ENCODE data around the gene CHAT. TPM values are rescaled to one million over a fixed set of nuclear protein-coding genes. Genes with fewer than 3 reads are reported as not detected.
A peak's percentile ranks its signal among the peaks of the same experiment; 100 is the strongest.

The CHAT gene
- total RNA-seq, 1 donor from 2014 or later, result not detected

GRCh38 chr10:49579621-49580020, 34.2 kb upstream of the CHAT start:
- intact Hi-C loops (cut with micrococcal nuclease), result no loop called here
- no peak for TF ChIP-seq CTCF (IDR thresholded peaks at IDR 0.05; ENCODE audit: borderline replicate concordance)
- DNase-seq, result no peak
- Histone ChIP-seq H3K27ac (replicated peaks) (no peak overlapping the region), H3K27me3 (ENCODE audit: low read depth) (peaks cover 35% of the 10 kb centered on the region), H3K36me3 (no peaks in the 10 kb centered on the region), H3K9me3 (replicated peaks) (no peaks in the 10 kb centered on the region), H3K4me3 (no peak overlapping the region), H3K4me1 (no peaks in the 10 kb centered on the region)

- peaks cover 29% of the 10 kb centered on the region for H3K27me3 ChIP-seq (ENCODE audit: low read depth)
- no peaks in the 10 kb centered on the region for H3K36me3 ChIP-seq
- H3K4me3 ChIP-seq, result no peak overlapping the region
- no peaks in the 10 kb centered on the region for H3K9me3 ChIP-seq (replicated peaks)
- no peak overlapping the region for H3K27ac ChIP-seq (replicated peaks)
- DNase-seq, result no peak
- no peak for TF ChIP-seq CTCF (IDR thresholded peaks at IDR 0.05; ENCODE audit: borderline replicate concordance)
- no peaks in the 10 kb centered on the region for H3K4me1 ChIP-seq
- intact Hi-C loops (cut with micrococcal nuclease), result no loop called here
Measured at GRCh38 chr10:49585387-49585786, 28.4 kb upstream of the CHAT start.

- no peak for DNase-seq
- intact Hi-C loops (cut with micrococcal nuclease), result no loop called here
- Histone ChIP-seq H3K9me3 (replicated peaks) (no peaks in the 10 kb centered on the region), H3K36me3 (no peaks in the 10 kb centered on the region), H3K27me3 (ENCODE audit: low read depth) (peaks cover 32% of the 10 kb centered on the region), H3K4me3 (no peak overlapping the region), H3K27ac (replicated peaks) (no peak overlapping the region), H3K4me1 (no peaks in the 10 kb centered on the region)
- TF ChIP-seq CTCF (IDR thresholded peaks at IDR 0.05; ENCODE audit: borderline replicate concordance), result no peak
Measured at GRCh38 chr10:49587981-49588380, 25.9 kb upstream of the CHAT start.

- Histone ChIP-seq H3K9me3 (replicated peaks) (no peaks in the 10 kb centered on the region), H3K27me3 (ENCODE audit: low read depth) (peaks cover 56% of the 10 kb centered on the region), H3K4me1 (no peaks in the 10 kb centered on the region), H3K36me3 (no peaks in the 10 kb centered on the region), H3K4me3 (no peak overlapping the region), H3K27ac (replicated peaks) (no peak overlapping the region)
- no peak for DNase-seq
- intact Hi-C loops (cut with micrococcal nuclease), result no loop called here
- TF ChIP-seq CTCF (IDR thresholded peaks at IDR 0.05; ENCODE audit: borderline replicate concordance), result peak; percentile 91
Measured at GRCh38 chr10:49592726-49593563, 20.9 kb upstream of the CHAT start.

GRCh38 chr10:49593564-49593875, 20.3 kb upstream of the CHAT start:
- no peaks in the 10 kb centered on the region for H3K9me3 ChIP-seq (replicated peaks)
- no peak for TF ChIP-seq CTCF (IDR thresholded peaks at IDR 0.05; ENCODE audit: borderline replicate concordance)
- no peak overlapping the region for H3K27ac ChIP-seq (replicated peaks)
- no peaks in the 10 kb centered on the region for H3K36me3 ChIP-seq
- no peak for DNase-seq
- H3K27me3 ChIP-seq (ENCODE audit: low read depth), result peaks cover 61% of the 10 kb centered on the region
- H3K4me3 ChIP-seq, result no peak overlapping the region
- intact Hi-C loops (cut with micrococcal nuclease), result no loop called here
- H3K4me1 ChIP-seq, result no peaks in the 10 kb centered on the region

All from left ventricle myocardium inferior (tissue), 1 donor.